ENCODE data around the gene CRY2.
A peak's percentile ranks its signal among the peaks of the same experiment; 100 is the strongest.
"Not testable (repeated sequence)": the region's sequence is repeated elsewhere in the genome, so short reads cannot be mapped to it uniquely, and the experiment has no call there.

The CRY2 gene

DNA sequence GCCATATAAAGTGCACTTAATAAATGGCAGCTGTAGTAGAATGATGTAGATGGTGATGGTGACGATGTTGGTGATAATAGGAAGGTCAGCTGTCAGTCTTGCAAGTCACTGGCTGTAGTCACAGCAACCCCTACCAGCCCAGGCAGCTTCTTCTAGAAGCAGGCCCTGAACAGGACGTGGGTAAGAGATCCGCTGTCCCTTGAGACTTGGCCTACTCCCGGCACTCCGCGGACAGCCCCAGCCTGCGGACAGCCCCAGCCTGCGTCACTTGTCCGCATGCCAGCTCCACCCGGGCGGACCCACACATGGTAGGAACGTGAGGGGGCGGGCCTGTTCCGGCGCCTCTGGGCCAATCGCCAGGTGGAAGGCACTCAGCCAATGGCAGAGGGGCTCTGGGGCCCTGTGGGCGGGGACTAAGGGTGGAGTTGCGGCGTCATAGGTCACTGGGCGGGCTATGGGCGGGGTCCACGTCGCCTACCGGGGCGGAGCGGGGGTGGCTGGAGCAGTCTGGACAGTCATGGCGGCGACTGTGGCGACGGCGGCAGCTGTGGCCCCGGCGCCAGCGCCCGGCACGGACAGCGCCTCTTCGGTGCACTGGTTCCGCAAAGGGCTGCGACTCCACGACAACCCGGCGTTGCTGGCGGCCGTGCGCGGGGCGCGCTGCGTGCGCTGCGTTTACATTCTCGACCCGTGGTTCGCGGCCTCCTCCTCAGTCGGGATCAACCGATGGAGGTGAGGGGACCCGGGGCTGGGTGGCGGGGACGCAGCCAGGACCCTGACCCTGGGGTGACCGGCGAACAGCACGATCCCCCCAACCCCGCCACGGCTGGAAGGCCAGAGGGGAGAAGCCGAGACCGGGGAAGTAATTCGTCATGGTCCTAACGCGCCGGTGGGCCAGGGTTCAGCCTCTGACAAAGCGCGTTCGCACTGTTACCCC, at the start of gene CRY2:
Gene CRY2 (plus strand): TSS at position 502 of the 937 bp plus-strand sequence. CDS start 16 bp downstream, at position 518.
- peak; percentile 98 to 99 for DNase-seq (ENCODE audit: low read depth in 2 of 2)

DNA sequence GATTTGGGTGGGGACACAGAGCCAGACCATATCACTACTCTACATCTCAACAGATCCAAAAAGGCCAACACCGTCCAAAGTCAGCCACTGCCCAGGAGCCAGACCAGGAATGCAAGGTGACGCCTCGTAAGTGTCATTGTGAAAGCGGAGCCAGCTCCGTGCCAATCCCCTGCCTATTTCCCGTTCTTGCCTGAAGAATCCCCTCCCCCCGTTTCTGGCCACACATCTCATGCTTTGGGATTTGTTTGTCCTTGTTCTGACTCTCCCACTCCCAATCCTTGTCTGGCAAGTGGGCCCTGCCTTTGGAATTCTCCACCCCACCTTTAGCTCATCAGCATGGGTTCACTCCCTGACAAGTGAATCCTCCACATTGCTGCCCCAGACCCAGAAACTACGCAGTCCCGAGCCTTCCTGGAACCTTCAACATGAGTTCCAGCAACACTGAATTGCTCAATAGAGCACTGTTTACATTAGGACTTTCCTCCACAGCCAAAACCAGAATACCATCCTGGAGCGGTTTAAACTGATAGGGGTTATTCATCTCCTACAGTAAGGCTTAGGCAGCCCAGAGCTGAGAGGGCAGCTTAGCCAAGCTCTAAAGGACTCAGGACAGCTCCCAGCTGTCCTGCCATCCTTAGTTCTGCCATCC, 48.4 kb upstream of the CRY2 start:
- DNase-seq (ENCODE audit: low read depth in 2 of 2): no peak

- no peak for DNase-seq (ENCODE audit: low read depth in 2 of 2)
Observed at GRCh38 chr11:45799562-45799961, 47.7 kb upstream of the CRY2 start.

DNA sequence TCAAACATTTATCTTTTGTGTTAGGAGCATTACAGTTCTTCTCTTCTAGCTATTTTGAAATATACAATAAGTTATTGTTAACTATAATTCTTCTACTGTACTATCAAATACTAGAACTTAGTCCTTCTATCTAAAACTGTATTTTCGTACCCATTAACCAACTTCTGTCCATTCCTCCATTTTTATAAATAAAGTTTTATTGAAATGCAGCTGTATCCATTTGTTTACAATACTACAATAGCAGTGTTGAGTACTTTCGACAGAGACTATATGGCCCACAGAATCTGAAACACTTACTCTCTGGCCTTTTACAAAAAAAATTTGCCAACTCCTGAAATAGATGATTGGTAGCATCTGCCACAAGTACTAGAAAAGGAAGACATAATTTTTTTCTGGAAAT, 47.0 kb upstream of the CRY2 start:
- no peak for DNase-seq (ENCODE audit: low read depth in 2 of 2)

GRCh38 chr11:45801723-45802315, 45.5 kb upstream of the CRY2 start:
- no peak for DNase-seq (ENCODE audit: low read depth in 2 of 2)

DNA sequence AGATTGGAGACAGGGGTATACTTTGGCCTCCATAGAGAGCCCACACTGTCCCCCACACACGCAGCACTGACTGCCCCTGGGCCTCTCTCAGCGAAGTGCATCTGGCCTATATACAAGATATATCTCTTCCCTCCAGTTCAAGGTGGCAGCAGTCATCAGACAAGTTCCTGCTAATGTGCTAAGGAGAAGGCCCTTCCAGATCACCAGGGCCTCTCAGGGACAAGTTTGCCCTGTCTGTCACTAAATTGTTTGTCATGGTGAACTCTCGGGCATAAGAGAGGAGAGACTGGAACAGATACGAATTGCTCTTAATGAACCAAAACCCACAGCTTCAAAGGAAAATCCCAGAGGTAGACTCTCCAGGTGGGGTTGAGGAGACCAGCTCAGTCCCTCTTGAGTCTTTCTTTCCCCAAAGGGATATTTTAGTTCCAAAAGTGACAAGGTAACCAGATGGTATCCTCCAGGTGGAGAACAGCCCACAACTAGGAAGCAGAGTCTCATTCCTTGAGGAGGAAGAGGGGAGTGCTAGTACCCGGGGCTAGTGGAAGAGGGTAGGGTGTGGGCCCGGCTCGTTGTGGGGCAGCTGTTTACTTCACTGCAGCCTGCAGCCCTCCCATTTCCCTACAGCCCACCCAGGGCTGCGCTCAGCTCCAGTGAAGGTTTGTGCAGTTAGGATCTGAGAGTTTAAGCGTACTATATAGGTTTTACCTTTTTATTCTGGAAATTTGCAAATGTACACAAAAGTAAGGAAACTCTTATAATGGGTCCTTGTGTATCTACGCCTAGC, 44.6 kb upstream of the CRY2 start:
- DNase-seq (ENCODE audit: low read depth in 2 of 2): no peak

DNA sequence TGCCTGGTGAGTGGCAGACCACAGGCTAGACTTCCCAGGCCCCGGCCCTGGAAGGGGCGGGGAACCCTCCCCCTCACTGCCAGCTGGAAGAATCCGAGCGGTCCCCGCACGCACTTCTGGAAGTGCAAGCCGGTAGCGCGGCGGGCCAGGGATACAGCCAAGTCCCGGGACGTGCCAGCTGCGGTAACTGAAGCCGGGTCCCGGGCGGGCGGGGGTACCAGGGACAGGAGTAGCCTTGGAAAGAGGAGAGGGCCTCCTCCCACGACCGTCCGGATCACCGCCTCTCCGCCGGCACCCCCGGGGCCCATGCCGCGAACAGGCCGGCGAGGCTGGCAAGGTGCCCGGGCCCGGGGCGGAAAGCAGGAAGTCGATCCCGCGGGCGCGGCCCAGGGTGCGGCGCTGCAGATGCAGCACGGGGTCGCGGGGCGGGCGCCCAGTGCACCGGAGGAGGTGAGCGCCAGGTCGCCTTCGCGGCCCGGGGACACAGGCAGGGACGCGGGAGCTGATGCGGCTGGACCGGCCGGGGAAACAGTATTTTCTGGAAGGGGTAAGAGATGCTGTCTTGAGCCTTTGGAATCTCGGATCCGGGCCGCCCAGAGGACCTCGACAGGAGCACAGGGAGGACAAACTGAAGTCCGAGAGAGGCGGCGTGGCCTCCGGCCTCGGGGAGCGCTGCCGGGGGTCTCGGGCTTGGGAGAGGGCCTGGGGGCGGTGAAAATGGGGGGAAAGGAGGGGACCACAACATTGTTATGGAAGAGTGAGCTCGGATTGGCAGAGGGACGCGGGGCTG, 43.1 kb upstream of the CRY2 start:
- DNase-seq (ENCODE audit: low read depth in 2 of 2): peak in 1 of 2 donors; percentile 41

DNA sequence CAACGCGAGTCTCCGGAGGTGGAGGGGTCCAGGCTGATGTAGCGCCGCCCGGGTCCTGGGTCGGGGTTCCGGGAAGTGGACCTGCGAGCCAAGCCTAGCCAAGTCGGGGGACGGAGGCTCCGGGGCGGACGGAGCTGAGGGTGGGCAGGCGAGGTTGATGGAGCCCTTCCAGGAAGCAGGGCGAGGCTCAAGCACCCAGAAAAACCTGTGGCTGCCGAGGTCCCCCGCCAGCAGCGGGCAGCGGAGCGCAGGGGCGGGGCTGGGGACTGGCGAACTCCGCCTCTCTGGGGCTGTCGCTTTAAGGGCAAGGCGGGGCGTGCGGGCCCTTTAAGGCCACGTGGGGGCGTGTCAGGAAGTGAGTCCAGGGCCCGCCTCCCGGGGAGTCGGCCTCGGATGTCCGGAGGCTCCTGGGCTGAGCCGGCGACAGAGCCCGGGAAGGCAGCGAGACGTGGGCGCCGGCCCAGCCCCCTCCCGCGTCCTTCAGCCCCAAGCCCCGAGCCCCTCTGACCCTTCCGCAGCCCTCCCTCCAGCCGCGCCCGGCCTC, 42.4 kb upstream of the CRY2 start, which contains the start of gene SLC35C1:
Gene SLC35C1 (plus strand): TSS at position 389 of the 544 bp plus-strand sequence. CDS start 653 bp downstream, outside the sequence.
- peak; percentile 89 to 95 for DNase-seq (ENCODE audit: low read depth in 2 of 2)

DNA sequence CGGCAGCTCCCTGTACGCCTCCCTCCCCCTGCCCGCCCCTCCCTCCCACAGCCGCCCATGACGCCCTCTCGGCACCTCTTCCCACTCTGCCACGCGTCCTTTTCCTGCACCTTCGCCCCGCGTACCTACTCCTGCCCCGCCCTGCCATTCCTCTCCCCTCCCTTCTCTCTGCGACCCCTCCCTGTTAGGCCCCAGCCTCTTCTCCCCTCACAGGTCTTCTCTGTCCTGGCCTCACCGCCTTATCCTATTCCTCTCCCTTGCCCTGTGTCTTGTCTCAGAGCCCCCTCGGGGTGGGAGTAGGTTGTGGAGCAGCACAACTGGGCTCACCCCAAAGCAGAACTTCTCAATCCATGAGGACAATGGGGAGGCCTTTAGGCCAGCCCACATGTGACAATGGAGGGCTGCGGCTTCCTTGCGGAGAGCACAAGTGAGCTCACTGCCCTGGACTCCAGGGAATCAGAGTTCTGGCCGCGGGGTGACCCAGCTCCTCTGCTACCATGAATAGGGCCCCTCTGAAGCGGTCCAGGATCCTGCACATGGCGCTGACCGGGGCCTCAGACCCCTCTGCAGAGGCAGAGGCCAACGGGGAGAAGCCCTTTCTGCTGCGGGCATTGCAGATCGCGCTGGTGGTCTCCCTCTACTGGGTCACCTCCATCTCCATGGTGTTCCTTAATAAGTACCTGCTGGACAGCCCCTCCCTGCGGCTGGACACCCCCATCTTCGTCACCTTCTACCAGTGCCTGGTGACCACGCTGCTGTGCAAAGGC, 41.8 kb upstream of the CRY2 start:
- DNase-seq (ENCODE audit: low read depth in 2 of 2): no peak

GRCh38 chr11:45806072-45806933, 41.0 kb upstream of the CRY2 start:
- no peak for DNase-seq (ENCODE audit: low read depth in 2 of 2)

GRCh38 chr11:45806937-45807791, 40.1 kb upstream of the CRY2 start:
- no peak for DNase-seq (ENCODE audit: low read depth in 2 of 2)

DNA sequence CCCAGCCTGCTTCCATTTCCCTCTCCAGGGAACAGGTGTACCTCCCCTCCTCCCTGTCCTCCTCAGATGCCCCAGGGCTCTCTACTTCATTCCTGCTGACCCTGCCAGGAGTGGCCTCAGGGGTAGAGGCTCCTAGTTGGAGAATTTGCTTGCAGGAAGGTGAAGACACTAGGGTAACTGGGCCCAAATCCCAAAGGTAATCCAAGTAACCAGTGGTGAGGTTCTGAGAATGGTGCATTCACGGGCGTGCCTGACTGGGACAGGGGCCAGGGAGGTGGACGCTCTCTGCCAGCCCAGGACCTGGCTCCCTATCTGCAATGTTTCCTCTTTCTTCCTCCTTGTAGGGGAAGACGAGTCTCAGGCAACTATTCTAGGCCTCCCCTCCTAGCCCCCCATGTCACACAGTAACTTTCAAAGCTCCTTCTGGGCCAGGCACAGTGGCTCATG, 39.5 kb upstream of the CRY2 start:
- DNase-seq (ENCODE audit: low read depth in 2 of 2): no peak

DNA sequence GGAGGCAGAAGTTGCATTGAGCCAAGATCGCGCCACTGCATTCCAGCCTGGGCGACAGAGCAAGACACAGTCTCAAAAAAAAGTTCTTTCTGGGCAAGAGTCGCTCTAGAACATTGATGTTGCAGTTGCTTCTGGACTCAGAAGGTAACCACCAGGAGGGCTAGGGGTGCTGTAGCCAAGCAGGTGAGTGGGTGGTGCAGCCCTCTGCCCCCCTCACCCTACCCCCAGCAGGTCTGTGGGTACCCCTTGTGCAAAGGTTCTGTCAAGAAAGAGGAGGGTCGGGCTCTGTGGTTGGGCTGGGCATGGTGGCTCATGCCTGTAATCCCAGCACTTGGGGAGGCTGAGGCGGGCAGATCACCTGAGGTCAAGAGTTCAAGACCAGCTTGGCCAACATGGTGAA, 38.8 kb upstream of the CRY2 start:
- DNase-seq (ENCODE audit: low read depth in 2 of 2): not testable (repeated sequence)

DNA sequence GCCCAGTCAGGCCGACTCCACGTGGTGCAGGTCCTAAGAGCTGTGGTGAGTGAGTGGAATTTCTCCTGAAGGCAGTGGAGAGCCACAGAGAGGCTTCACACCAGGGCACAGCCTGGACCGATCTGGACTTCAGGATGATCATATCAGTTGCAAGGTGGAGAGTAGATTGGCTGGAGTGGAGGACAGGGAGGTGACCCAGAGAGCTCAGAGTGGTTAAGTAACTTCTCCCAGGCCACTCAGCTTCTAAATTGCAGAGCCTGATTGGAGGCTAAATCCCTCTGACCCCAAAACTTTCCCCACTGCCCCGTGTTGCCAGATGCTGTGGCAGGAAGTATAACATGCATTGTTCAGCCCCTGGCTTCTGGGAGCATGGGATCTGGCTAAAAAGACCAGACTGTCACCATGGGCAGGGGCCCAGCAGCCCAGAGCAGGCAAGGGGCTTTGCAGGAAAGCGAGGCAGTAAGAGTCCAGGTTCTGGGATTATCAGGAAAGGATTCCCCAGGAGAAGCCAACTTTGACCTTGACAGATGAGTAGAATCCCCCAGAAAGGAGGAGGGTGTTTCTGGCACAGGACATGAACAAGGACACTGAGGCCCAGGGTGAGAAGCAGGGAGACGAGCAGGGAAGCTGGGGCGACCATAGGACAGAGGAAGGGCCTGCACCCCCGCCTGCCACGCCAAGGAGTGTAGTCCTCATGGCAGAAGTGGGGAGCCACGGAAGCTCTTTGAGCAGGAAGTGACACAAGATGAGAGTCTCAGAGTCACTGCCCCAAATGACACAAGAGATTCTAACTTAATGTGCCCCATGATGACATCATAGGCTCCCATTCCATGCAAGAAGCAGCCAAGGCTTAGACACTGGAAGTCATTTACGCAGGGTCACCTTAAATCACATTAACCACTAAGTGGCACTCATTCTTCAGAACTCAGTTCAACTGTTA, 37.5 kb upstream of the CRY2 start:
- no peak for DNase-seq (ENCODE audit: low read depth in 2 of 2)

DNA sequence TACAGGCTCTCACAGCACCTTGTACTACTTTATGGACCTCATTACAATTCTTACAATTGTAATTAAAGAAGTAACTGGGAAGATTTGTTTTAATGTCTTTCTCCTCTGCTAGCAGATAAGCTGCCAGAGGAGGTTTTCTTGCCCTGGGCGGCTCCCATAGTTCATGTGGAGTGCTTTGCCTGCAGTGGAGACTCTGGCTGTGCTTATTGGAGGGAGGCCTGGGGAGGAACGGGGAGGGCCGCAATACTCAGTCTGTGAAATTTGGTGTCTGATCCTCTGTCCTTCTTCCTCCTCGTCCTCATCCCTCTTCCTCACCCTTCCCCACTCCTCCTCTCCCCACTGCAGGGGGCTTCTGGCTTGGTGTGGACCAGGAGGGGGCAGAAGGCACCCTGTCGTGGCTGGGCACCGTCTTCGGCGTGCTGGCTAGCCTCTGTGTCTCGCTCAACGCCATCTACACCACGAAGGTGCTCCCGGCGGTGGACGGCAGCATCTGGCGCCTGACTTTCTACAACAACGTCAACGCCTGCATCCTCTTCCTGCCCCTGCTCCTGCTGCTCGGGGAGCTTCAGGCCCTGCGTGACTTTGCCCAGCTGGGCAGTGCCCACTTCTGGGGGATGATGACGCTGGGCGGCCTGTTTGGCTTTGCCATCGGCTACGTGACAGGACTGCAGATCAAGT, 36.7 kb upstream of the CRY2 start:
- no peak for DNase-seq (ENCODE audit: low read depth in 2 of 2)

- DNase-seq (ENCODE audit: low read depth in 2 of 2): no peak
Observed at GRCh38 chr11:45811109-45811435, 36.2 kb upstream of the CRY2 start.
